ENCODE measurements around the gene CCDC184. TPM values are rescaled to one million over a fixed set of nuclear protein-coding genes. Genes with fewer than 3 reads are reported as not detected.

Gene CCDC184
- polyA plus RNA-seq, 1 of the 3 experiments (the other 2 are of a cell fraction), result 5.8 TPM

- Histone ChIP-seq H3K27me3 (ENCODE audit: insufficient read depth) (no peaks in the 10 kb centered on the region), H4K20me1 (ENCODE audit: insufficient read depth) (no peaks in the 10 kb centered on the region), H3K9me2 (no peaks in the 10 kb centered on the region), H3K4me3 (ENCODE audit: low read depth in 2 of 2, low read length in 1 of 2) (peak overlapping the region in 1 of 2 experiments; percentile 83; a peak in 2 of 4 replicates), H3K4me2 (peak overlapping the region; percentile 81), H3K4me1 (ENCODE audit: control insufficient read depth in 1 of 2, insufficient read depth in 2 of 2, low read depth in 1 of 2, low read length in 1 of 2) (peaks cover 7 to 15% of the 10 kb centered on the region in 2 experiments), H3K79me2 (ENCODE audit: insufficient read depth) (no peaks in the 10 kb centered on the region), H3K9me3 (no peaks in the 10 kb centered on the region), H3F3A (replicated peaks; ENCODE audit: insufficient read depth) (peaks cover 19% of the 10 kb centered on the region), H3K9ac (peak overlapping the region; percentile 81), H3K36me3 (replicated peaks in 1 of 2; ENCODE audit: control insufficient read depth in 1 of 2, insufficient read depth in 2 of 2, low read length in 1 of 2) (no peaks in the 10 kb centered on the region), H3K27ac (ENCODE audit: low read depth in 2 of 2, low read length in 1 of 2) (peak overlapping the region in 1 of 2 experiments; percentile 96; a peak in 2 of 4 replicates), H2AFZ (ENCODE audit: low read depth) (peak overlapping the region; percentile 100; the same call in 1 of the 2 replicates)
- ChIA-PET POLR2A (interaction anchor here (1.5 kb wide), 1 partner anchor 16 kb away, joined by 3 read pairs; the partner anchor contains the start of gene CCDC184), CTCF (interaction anchor here (0.6 to 6.4 kb wide), 6 partner anchors 13 to 419 kb away, joined by 3 to 90 read pairs (median 6); partner anchors contain the start of genes ASB8 and CCDC184)
- WGBS (ENCODE audit: low lambda C conversion rate), result 85% methylated on average over 10 of the region's 10 CpGs
- no peak for DNase-seq
- TF ChIP-seq RFX5 (IDR thresholded peaks at IDR 0.05; ENCODE audit: low read length) (no peak), EZH2phosphoT487 (IDR thresholded peaks at IDR 0.05; ENCODE audit: borderline replicate concordance, low read depth) (no peak), RXRA (IDR thresholded peaks at IDR 0.05; ENCODE audit: borderline replicate concordance, low read depth) (no peak), POLR2AphosphoS5 (IDR thresholded peaks at IDR 0.05; ENCODE audit: low read depth, low read length) (no peak), REST (IDR thresholded peaks at IDR 0.05; ENCODE audit: low read depth, low read length) (no peak), ELF1 (IDR thresholded peaks at IDR 0.05) (no peak), MEF2A (IDR thresholded peaks at IDR 0.05; ENCODE audit: borderline replicate concordance, low read depth) (no peak), SMC3 (IDR thresholded peaks at IDR 0.05; ENCODE audit: low read depth, low read length) (no peak), RCOR1 (IDR thresholded peaks at IDR 0.05; ENCODE audit: low read length) (no peak), CTCF (IDR thresholded peaks at IDR 0.05) (no peak), FOSL2 (IDR thresholded peaks at IDR 0.05; ENCODE audit: borderline replicate concordance, low read depth) (no peak), YY1 (IDR thresholded peaks at IDR 0.05; ENCODE audit: low read depth) (no peak), EP300 (IDR thresholded peaks at IDR 0.05; ENCODE audit: borderline replicate concordance in 1 of 2, low read depth in 1 of 2, low read length in 1 of 2) (no peak), JUND (IDR thresholded peaks at IDR 0.05) (no peak), FOXM1 (IDR thresholded peaks at IDR 0.05; ENCODE audit: low read depth) (no peak), USF1 (IDR thresholded peaks at IDR 0.05; ENCODE audit: borderline replicate concordance, low read depth) (no peak), ZBTB33 (IDR thresholded peaks at IDR 0.05; ENCODE audit: borderline replicate concordance, low read depth) (no peak), PBX3 (IDR thresholded peaks at IDR 0.05) (no peak)
Measured at GRCh38 chr12:48198985-48199384, 15.5 kb downstream of the CCDC184 start.

All from SK-N-SH (cell line).